GM23338 (cell line): ENCODE measurements around the gene FARS2. TPM values are rescaled to one million over a fixed set of nuclear protein-coding genes. Genes with fewer than 3 reads are reported as not detected.

Experiments
- ATAC-seq: fragments of 200-7000 bp; cut with Tn5 transposase; 3 replicates; pipeline ENCODE4 v1.9.1; 2020
- DNase-seq: peaks from one replicate; pipeline ENCODE4 v3.0.0-alpha.2; 2015; ENCODE audit warnings: low spot score
- H2AFZ ChIP-seq: fragments of 200-600 bp; sonication (generic); 2 replicates; pipeline ENCODE4 v1.8.0; 2016; ENCODE audit warnings: antibody characterized with exemption, mild to moderate bottlenecking, moderate library complexity
- H3F3A ChIP-seq: fragments of 200-600 bp; sonication (generic); replicated peaks from 2 replicates; pipeline ENCODE4 v1.8.0; 2017; ENCODE audit warnings: antibody characterized with exemption, mixed run types, low read depth
- H3K27ac ChIP-seq: fragments of 200-600 bp; sonication (generic); 2 replicates; pipeline ENCODE4 v1.6.1; 2016; ENCODE audit warnings: low read depth
- H3K27me3 ChIP-seq: fragments of 200-600 bp; sonication (generic); 2 replicates; pipeline ENCODE4 v1.8.0; 2016; ENCODE audit warnings: mild to moderate bottlenecking, mixed run types, moderate library complexity; ENCODE audit not compliant: insufficient read depth
- H3K36me3 ChIP-seq: fragments of 200-600 bp; sonication (generic); 2 replicates; pipeline ENCODE4 v1.8.0; 2016; ENCODE audit warnings: mild to moderate bottlenecking; ENCODE audit not compliant: insufficient read depth
- H3K4me1 ChIP-seq: fragments of 200-600 bp; sonication (generic); 2 replicates; pipeline ENCODE4 v1.8.0; 2016; ENCODE audit warnings: mild to moderate bottlenecking, moderate library complexity; ENCODE audit not compliant: insufficient read depth
- H3K4me2 ChIP-seq: fragments of 200-600 bp; sonication (generic); 2 replicates; pipeline ENCODE4 v1.7.1; 2017; ENCODE audit warnings: mixed run types
- H3K4me3 ChIP-seq: fragments of 200-600 bp; sonication (generic); 2 replicates; pipeline ENCODE4 v1.6.1; 2016; ENCODE audit warnings: mixed run types
- H3K79me2 ChIP-seq: fragments of 200-600 bp; sonication (generic); replicated peaks from 2 replicates; pipeline ENCODE4 v1.8.0; 2017; ENCODE audit warnings: mild to moderate bottlenecking; ENCODE audit not compliant: insufficient read depth
- H3K9me2 ChIP-seq: fragments of 200-600 bp; sonication (generic); 2 replicates; pipeline ENCODE4 v1.8.0; 2017; ENCODE audit not compliant: insufficient read depth
- H4K20me1 ChIP-seq: fragments of 200-600 bp; sonication (generic); replicated peaks from 2 replicates; pipeline ENCODE4 v1.8.0; 2017; ENCODE audit warnings: mild to moderate bottlenecking; ENCODE audit not compliant: insufficient read depth
- H3K27ac Mint-ChIP-seq: 2 replicates; pipeline ENCODE4 v1.8.0; 2020; ENCODE audit warnings: inconsistent platforms, mild to moderate bottlenecking, moderate library complexity, mixed read lengths
- H3K27me3 Mint-ChIP-seq: 3 replicates; pipeline ENCODE4 v1.8.0; 2022; ENCODE audit warnings: low read depth, mild to moderate bottlenecking, moderate library complexity, mixed read lengths, inconsistent platforms; ENCODE audit not compliant: insufficient read depth, poor library complexity
- H3K36me3 Mint-ChIP-seq: 3 replicates; pipeline ENCODE4 v1.8.0; 2021; ENCODE audit warnings: low read depth, mild to moderate bottlenecking, inconsistent platforms, moderate library complexity, mixed read lengths
- H3K4me1 Mint-ChIP-seq: 3 replicates; pipeline ENCODE4 v1.8.0; 2020; ENCODE audit warnings: mild to moderate bottlenecking, inconsistent platforms, mixed read lengths
- H3K4me3 Mint-ChIP-seq: 3 replicates; pipeline ENCODE4 v1.8.0; 2021; ENCODE audit warnings: moderate library complexity, mild to moderate bottlenecking, inconsistent platforms, mixed read lengths
- H3K9me3 Mint-ChIP-seq: 3 replicates; pipeline ENCODE4 v1.8.0; 2020; ENCODE audit warnings: moderate library complexity, mild to moderate bottlenecking, inconsistent platforms, mixed read lengths
- CREB1 ChIP-seq: fragments of 250-450 bp; sonication (Bioruptor Pico); IDR thresholded peaks from 2 replicates; pipeline ENCODE4 v1.5.0; 2020; ENCODE audit warnings: low read depth, mild to moderate bottlenecking, moderate library complexity
- CTCF ChIP-seq, 2 experiments: fragments of 200-600 bp in 1 of 2; sonication (generic) in 1 of 2; conservative IDR thresholded peaks; 2 replicates each; pipeline versions ENCODE4 v1.5.1 to v1.6.1; 2016 to 2017; ENCODE audit warnings: antibody characterized with exemption in 2 of 2, low read depth in 2 of 2, mild to moderate bottlenecking in 2 of 2, moderate library complexity in 1 of 2
- ETS1 ChIP-seq: IDR thresholded peaks from 2 replicates; pipeline ENCODE4 v1.6.1; 2016; ENCODE audit warnings: antibody characterized with exemption
- EZH2 ChIP-seq: fragments of 200-600 bp; sonication (generic); IDR thresholded peaks from one replicate; pipeline ENCODE4 v1.8.0; 2017; ENCODE audit warnings: antibody characterized with exemption, mild to moderate bottlenecking, low read depth; ENCODE audit not compliant: unreplicated experiment
- EZH2phosphoT487 ChIP-seq: fragments of 200-600 bp; sonication (generic); IDR thresholded peaks from one replicate; pipeline ENCODE4 v1.8.1; 2018; ENCODE audit warnings: antibody characterized with exemption; ENCODE audit not compliant: unreplicated experiment
- JUNB ChIP-seq: IDR thresholded peaks from one replicate; pipeline ENCODE4 v1.6.1; 2016; ENCODE audit warnings: antibody characterized with exemption; ENCODE audit not compliant: unreplicated experiment
- NANOG ChIP-seq: IDR thresholded peaks from 2 replicates; pipeline ENCODE4 v1.6.1; 2016; ENCODE audit warnings: antibody characterized with exemption, borderline replicate concordance
- POLR2AphosphoS5 ChIP-seq: IDR thresholded peaks from 2 replicates; pipeline ENCODE4 v1.6.1; 2016; ENCODE audit warnings: antibody characterized with exemption, low read depth
- REST ChIP-seq: IDR thresholded peaks from one replicate; pipeline ENCODE4 v1.6.1; 2018; ENCODE audit warnings: antibody characterized with exemption; ENCODE audit not compliant: unreplicated experiment
- STAT1 ChIP-seq: IDR thresholded peaks from one replicate; pipeline ENCODE4 v1.6.1; 2016; ENCODE audit warnings: antibody characterized with exemption; ENCODE audit not compliant: unreplicated experiment
- ZNF114 ChIP-seq: fragments of 250-450 bp; sonication (Bioruptor Pico); IDR thresholded peaks from 2 replicates; pipeline ENCODE4 v1.5.0; 2020; ENCODE audit warnings: mild to moderate bottlenecking, moderate library complexity
- ZNF331 ChIP-seq: fragments of 250-450 bp; sonication (Bioruptor Pico); IDR thresholded peaks from 2 replicates; pipeline ENCODE4 v1.5.0; 2020; ENCODE audit warnings: low read depth, mild to moderate bottlenecking, moderate library complexity
- ZNF462 ChIP-seq: fragments of 250-450 bp; sonication (Bioruptor Pico); IDR thresholded peaks from 2 replicates; pipeline ENCODE4 v1.5.0; 2020; ENCODE audit warnings: mild to moderate bottlenecking, moderate library complexity
- polyA plus RNA-seq: library from polyadenylated mRNA; unstranded; fragments of >200 nt; fragmentation: Nextera tagmentation; extraction: Ambion mirVana; gene quantifications from 2 replicates; pipeline ENCODE4 v1.2.1, GENCODE V29; 2016
- total RNA-seq: library from RNA; depleted of rRNA; stranded (reverse); fragments of >200 nt; shearing (Covaris generic); gene quantifications from 2 replicates; pipeline ENCODE4 v1.2.3, GENCODE V29; 2014

Gene FARS2
- total and polyA plus RNA-seq, 2 experiments from 2014 or later = 7.6 to 19.0 TPM

- Histone ChIP-seq H3K36me3 (peaks cover 4% of the 10 kb centered on the region; the same call in 1 of the 2 replicates), H3K4me2 (no peak overlapping the region), H3K4me1 (peaks cover 10% of the 10 kb centered on the region), H3K27me3 (no peaks in the 10 kb centered on the region), H3K4me3 (no peak overlapping the region), H2AFZ (no peak overlapping the region), H3F3A (0 out of 2 replicates have a peak, but pooled peaks cover 6% of the 10 kb centered on the region), H3K79me2 (peaks cover 76% of the 10 kb centered on the region), H4K20me1 (peaks cover 12% of the 10 kb centered on the region; the same call in 1 of the 2 replicates), H3K27ac (no peak overlapping the region), H3K9me2 (no peaks in the 10 kb centered on the region)
- ATAC-seq (no peak), DNase-seq (no peak)
- Mint-ChIP-seq H3K9me3 (peaks cover 7% of the 10 kb centered on the region; the same call in 2 of the 3 replicates), H3K27ac (no peak overlapping the region), H3K27me3 (peaks cover 14% of the 10 kb centered on the region), H3K36me3 (peaks cover 45% of the 10 kb centered on the region), H3K4me1 (peaks cover 8% of the 10 kb centered on the region), H3K4me3 (no peak overlapping the region)
- no peak for TF ChIP-seq STAT1
- no peak for TF ChIP-seq REST
- no peak for TF ChIP-seq CTCF (conservative IDR thresholded peaks at IDR 0.05; ENCODE audit: low read depth in 2 of 2)
- TF ChIP-seq ZNF462 (CRISPR knock-in tag) = no peak
- no peak for TF ChIP-seq ZNF331 (CRISPR knock-in tag)
- TF ChIP-seq ETS1 = no peak
- no peak for TF ChIP-seq JUNB
- TF ChIP-seq CREB1 (CRISPR knock-in tag) = no peak
- TF ChIP-seq NANOG = no peak
- TF ChIP-seq EZH2 = no peak
- no peak for TF ChIP-seq POLR2AphosphoS5
- no peak for TF ChIP-seq ZNF114
- TF ChIP-seq EZH2phosphoT487 = no peak
These were observed 4.4 kb upstream of the FARS2 start for GRCh38 chr6:5256952-5257351.
